HFF-Myc (cell line): ENCODE measurements around the gene ST3GAL3.

Source experiments
- DNase-seq: peaks from one replicate; pipeline ENCODE4 v3.0.0-alpha.2; 2011; ENCODE audit warnings: low read depth; ENCODE audit errors: extremely low read depth
- H3K4me3 ChIP-seq: replicated peaks from 2 replicates; pipeline ENCODE4 v1.5.1; 2011; ENCODE audit warnings: low read depth, mild to moderate bottlenecking, control low read depth, low read length
- CTCF ChIP-seq: IDR thresholded peaks from 2 replicates; pipeline ENCODE4 v1.5.1; 2012; ENCODE audit warnings: mild to moderate bottlenecking, low read depth, low read length, control low read depth; ENCODE audit errors: missing control alignments

Gene ST3GAL3

GRCh38 chr1:43853161-43853921, 146.0 kb downstream of the ST3GAL3 start:
- peak; percentile 86 for DNase-seq

GRCh38 chr1:43854473-43854872, 147.1 kb downstream of the ST3GAL3 start:
- DNase-seq = no peak
- TF ChIP-seq CTCF = no peak
- H3K4me3 ChIP-seq = no peak overlapping the region

More at GRCh38 chr1:43853161-43853921, 146.0 kb downstream of the ST3GAL3 start:
- TF ChIP-seq CTCF = no peak
- H3K4me3 ChIP-seq = no peak overlapping the region

- H3K4me3 ChIP-seq = no peak overlapping the region
- no peak for TF ChIP-seq CTCF
- DNase-seq = no peak
Measured at GRCh38 chr1:43856188-43856587, 148.9 kb downstream of the ST3GAL3 start.

GRCh38 chr1:43857163-43857562, 149.8 kb downstream of the ST3GAL3 start:
- TF ChIP-seq CTCF = no peak
- no peak for DNase-seq
- H3K4me3 ChIP-seq = no peak overlapping the region

- DNase-seq = peak; percentile 95
- no peak for TF ChIP-seq CTCF
- H3K4me3 ChIP-seq = no peak overlapping the region
Measured at GRCh38 chr1:43858324-43858723, 151.0 kb downstream of the ST3GAL3 start.

- peak; percentile 51 for DNase-seq
- no peak overlapping the region for H3K4me3 ChIP-seq
- no peak for TF ChIP-seq CTCF
Measured at GRCh38 chr1:43861337-43861736, 154.0 kb downstream of the ST3GAL3 start.
